Neuronal stem cell (in vitro differentiated cells): Measurements from ENCODE around the gene NRF1.

Experiments used
- DNase-seq: peaks from one replicate; pipeline ENCODE4 v3.0.0-alpha.2; 2013; ENCODE audit warnings: low spot score
- H2AFZ ChIP-seq: one replicate; pipeline ENCODE4 v1.6.1; 2013; ENCODE audit warnings: mild to moderate bottlenecking, low read length, inconsistent platforms
- H2AK5ac ChIP-seq: 2 replicates; pipeline ENCODE4 v1.6.1; 2013; ENCODE audit warnings: low read depth, mild to moderate bottlenecking, inconsistent platforms, low read length, moderate library complexity, mixed read lengths
- H2BK120ac ChIP-seq: 2 replicates; pipeline ENCODE4 v1.6.1; 2013; ENCODE audit warnings: low read depth, mild to moderate bottlenecking, inconsistent platforms, low read length, moderate library complexity, mixed read lengths
- H2BK12ac ChIP-seq: one replicate; pipeline ENCODE4 v1.6.1; 2013; ENCODE audit warnings: low read length, inconsistent platforms
- H2BK15ac ChIP-seq: 2 replicates; pipeline ENCODE4 v1.6.1; 2013; ENCODE audit warnings: mild to moderate bottlenecking, low read length, inconsistent platforms, mixed read lengths
- H2BK5ac ChIP-seq: one replicate; pipeline ENCODE4 v1.6.1; 2013; ENCODE audit warnings: inconsistent platforms, mild to moderate bottlenecking, low read length, moderate library complexity
- H3K14ac ChIP-seq: one replicate; pipeline ENCODE4 v1.6.1; 2013; ENCODE audit warnings: low read length, inconsistent platforms
- H3K18ac ChIP-seq: 2 replicates; pipeline ENCODE4 v1.6.1; 2013; ENCODE audit warnings: low read length, inconsistent platforms
- H3K23ac ChIP-seq: 2 replicates; pipeline ENCODE4 v1.6.1; 2013; ENCODE audit warnings: low read depth, mild to moderate bottlenecking, mixed read lengths, low read length, inconsistent platforms; ENCODE audit not compliant: poor library complexity
- H3K27ac ChIP-seq: replicated peaks from 3 replicates; pipeline ENCODE4 v1.5.1; 2013; ENCODE audit warnings: low read length, inconsistent platforms
- H3K27me3 ChIP-seq, 3 experiments: 2 replicates each; pipeline ENCODE4 v1.6.1; 2013; ENCODE audit warnings: low read length in 3 of 3, mild to moderate bottlenecking in 2 of 3, inconsistent platforms in 1 of 3, low read depth in 1 of 3, mixed read lengths in 1 of 3, moderate library complexity in 1 of 3; ENCODE audit not compliant: control insufficient read depth in 3 of 3, insufficient read depth in 3 of 3
- H3K36me3 ChIP-seq, 2 donors: replicated peaks in 1 of 2; 2 replicates each; pipeline ENCODE4 v1.6.1; 2013; ENCODE audit warnings: low read length in 2 of 2; ENCODE audit not compliant: control insufficient read depth in 2 of 2, insufficient read depth in 2 of 2
- H3K4ac ChIP-seq: 2 replicates; pipeline ENCODE4 v1.6.1; 2013; ENCODE audit warnings: inconsistent platforms, mild to moderate bottlenecking, low read length, moderate library complexity
- H3K4me1 ChIP-seq, 2 donors: 1 replicate in 1 of 2; 2 replicates in 1 of 2; pipeline ENCODE4 v1.6.1; 2013; ENCODE audit warnings: low read length in 2 of 2, low read depth in 1 of 2; ENCODE audit not compliant: control insufficient read depth in 2 of 2, insufficient read depth in 1 of 2
- H3K4me2 ChIP-seq: one replicate; pipeline ENCODE4 v1.6.1; 2013; ENCODE audit warnings: mild to moderate bottlenecking, low read length, inconsistent platforms; ENCODE audit not compliant: insufficient read depth, poor library complexity, severe bottlenecking
- H3K4me3 ChIP-seq, 2 donors: 2 replicates each; pipeline ENCODE4 v1.5.1; 2013; ENCODE audit warnings: low read length in 2 of 2, mild to moderate bottlenecking in 2 of 2, inconsistent platforms in 1 of 2, moderate library complexity in 1 of 2
- H3K79me1 ChIP-seq: one replicate; pipeline ENCODE4 v1.6.1; 2013; ENCODE audit warnings: low read depth, mild to moderate bottlenecking, inconsistent platforms, low read length, moderate library complexity
- H3K9ac ChIP-seq: one replicate; pipeline ENCODE4 v1.6.1; 2013; ENCODE audit warnings: mild to moderate bottlenecking, low read depth, low read length, inconsistent platforms; ENCODE audit not compliant: poor library complexity
- H3K9me3 ChIP-seq, 2 donors: replicated peaks in 1 of 2; 2 replicates each; pipeline versions ENCODE3 to v1.6.1; 2013; ENCODE audit warnings: low read length in 2 of 2, mild to moderate bottlenecking in 2 of 2, inconsistent platforms in 1 of 2, low read depth in 1 of 2, mixed read lengths in 1 of 2, moderate library complexity in 1 of 2; ENCODE audit not compliant: control insufficient read depth in 2 of 2, insufficient read depth in 1 of 2
- H4K8ac ChIP-seq: one replicate; pipeline ENCODE4 v1.6.1; 2013; ENCODE audit warnings: low read depth, mild to moderate bottlenecking, inconsistent platforms, low read length, moderate library complexity
- H4K91ac ChIP-seq: one replicate; pipeline ENCODE4 v1.6.1; 2013; ENCODE audit warnings: low read length, low read depth, mild to moderate bottlenecking, inconsistent platforms; ENCODE audit not compliant: poor library complexity
- WGBS, 2 donors: extraction: QIAGEN DNeasy Blood & Tissue Kit; methylation state at CpG; one replicate each; pipeline ENCODE4 v1.1.7; 2013; ENCODE audit warnings: missing lambda C conversion rate in 2 of 2, mixed read lengths in 1 of 2; ENCODE audit not compliant: insufficient read length in 2 of 2, insufficient replicate concordance in 1 of 2; ENCODE audit errors: extremely low coverage in 2 of 2; 5-methylcytosine and 5-hydroxymethylcytosine counted together

The NRF1 gene

DNA sequence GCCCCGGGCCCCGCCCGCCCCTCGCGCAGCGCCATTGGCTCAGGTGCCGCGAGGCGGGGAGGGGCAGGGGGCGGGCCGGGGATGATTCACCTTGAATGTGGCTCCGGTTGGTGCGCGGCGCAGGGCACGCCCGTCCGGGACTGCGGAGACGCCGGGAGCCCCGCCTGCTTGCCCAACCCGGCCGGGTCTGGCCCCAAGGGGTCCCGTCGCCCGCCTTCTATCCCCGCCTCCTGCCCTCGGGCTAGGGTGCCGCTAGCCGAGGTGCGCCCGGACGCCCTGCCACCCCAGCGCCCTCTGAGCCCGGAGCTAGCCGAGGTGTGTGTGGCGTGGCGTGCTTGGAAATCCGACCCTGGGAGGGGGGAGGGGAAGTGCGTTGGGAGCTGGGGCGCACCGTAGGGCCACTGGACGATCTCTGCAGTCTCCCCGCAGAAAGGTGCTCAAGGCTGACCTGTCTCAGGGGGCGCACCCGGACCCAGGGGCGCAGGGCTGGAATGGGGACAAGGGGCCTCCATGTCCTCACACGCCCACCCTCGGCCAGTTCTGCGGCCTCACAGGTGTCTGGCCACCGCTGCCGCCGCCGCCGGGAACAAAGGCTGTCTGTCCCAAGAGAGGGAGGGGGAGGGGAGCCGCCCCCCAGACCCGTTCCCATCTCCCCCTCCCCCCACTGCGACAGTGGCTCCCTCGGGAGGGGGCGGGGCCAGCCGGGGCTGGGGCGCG, 168.9 kb downstream of the NRF1 start:
- no peak overlapping the region for H3K4ac ChIP-seq
- no peak overlapping the region for H4K8ac ChIP-seq
- H2BK15ac ChIP-seq = no peak overlapping the region
- H4K91ac ChIP-seq = no peak overlapping the region
- H2BK120ac ChIP-seq = no peak overlapping the region
- H3K36me3 ChIP-seq = no peaks in the 10 kb centered on the region
- no peak overlapping the region for H2BK5ac ChIP-seq
- peak overlapping the region; percentile 94 for H3K23ac ChIP-seq
- DNase-seq = peak; percentile 48
- peaks cover 8% of the 10 kb centered on the region in 2 donors for H3K9me3 ChIP-seq
- H3K4me1 ChIP-seq = peaks cover 2 to 12% of the 10 kb centered on the region in 2 donors
- H3K14ac ChIP-seq = no peak overlapping the region
- no peaks in the 10 kb centered on the region for H3K79me1 ChIP-seq
- peak overlapping the region; percentile 81 for H2BK12ac ChIP-seq
- peak overlapping the region; percentile 81 for H2AFZ ChIP-seq
- H3K4me3 ChIP-seq = peak overlapping the region in 1 of 2 donors; percentile 53
- peaks cover 75 to 99% (median 98%) of the 10 kb centered on the region in 3 experiments for H3K27me3 ChIP-seq
- no peak overlapping the region for H3K27ac ChIP-seq
- peak overlapping the region; percentile 81 for H2AK5ac ChIP-seq
- peak overlapping the region; percentile 84 for H3K18ac ChIP-seq
- peak overlapping the region; percentile 82 for H3K9ac ChIP-seq
- no CpG with 5 or more reads among the region's 64 CpGs for WGBS, 2 donors
- H3K4me2 ChIP-seq = peak overlapping the region; percentile 91

DNA sequence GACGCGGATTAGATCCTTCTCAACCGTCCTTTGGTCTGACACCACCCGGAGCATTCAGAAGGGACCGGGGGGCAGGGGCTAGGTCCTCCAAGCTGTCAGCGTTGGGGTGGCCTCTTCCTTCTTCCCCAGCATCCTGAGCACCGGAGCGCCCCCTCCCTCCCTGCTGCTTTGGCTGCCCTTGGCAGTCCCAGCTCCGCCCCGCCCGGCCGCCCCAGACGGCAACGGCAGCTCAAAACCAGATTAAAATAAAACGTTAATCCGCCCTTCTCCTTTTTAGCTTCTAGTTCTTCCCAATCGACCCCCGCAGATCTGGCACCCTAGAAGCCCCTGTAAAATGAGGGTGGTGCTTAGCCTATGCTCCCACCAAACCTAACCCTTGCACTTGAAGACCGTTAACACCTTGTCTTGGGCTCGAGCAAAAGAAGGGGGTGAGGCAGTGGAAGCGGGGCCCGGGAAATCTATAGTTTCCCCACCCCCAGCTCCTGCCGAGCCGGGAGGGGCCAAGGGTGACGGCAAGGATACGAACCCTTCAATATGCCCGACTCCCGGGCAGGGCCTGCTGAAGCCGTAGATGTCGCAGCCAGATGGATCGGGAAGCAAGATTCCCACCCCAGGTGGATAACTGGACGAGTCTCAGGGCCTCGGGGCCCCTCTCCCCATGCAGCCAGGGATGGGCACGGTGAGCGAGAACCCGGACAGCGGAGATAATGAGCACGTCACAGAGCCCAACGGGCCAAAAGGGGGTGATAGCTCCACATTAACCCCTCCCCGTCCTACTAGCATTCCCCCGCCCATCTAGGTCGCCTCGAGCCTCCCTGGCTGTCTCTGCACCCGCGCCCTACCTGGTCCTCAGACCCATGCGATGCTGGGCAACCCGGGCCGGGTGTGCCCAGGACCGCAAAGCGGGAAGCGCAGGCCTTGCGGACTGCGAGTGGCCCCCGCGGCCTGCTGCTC, 169.7 kb downstream of the NRF1 start:
- H3K18ac ChIP-seq = peak overlapping the region; percentile 20
- H2BK120ac ChIP-seq = no peak overlapping the region
- H3K27ac ChIP-seq = no peak overlapping the region
- peak; percentile 26 for DNase-seq
- no CpG with 5 or more reads among the region's 55 CpGs for WGBS, 2 donors
- H3K4me2 ChIP-seq = peak overlapping the region; percentile 91
- H2BK12ac ChIP-seq = no peak overlapping the region
- no peak overlapping the region for H4K91ac ChIP-seq
- no peak overlapping the region for H2BK15ac ChIP-seq
- H4K8ac ChIP-seq = no peak overlapping the region
- no peak overlapping the region for H3K14ac ChIP-seq
- peaks cover 2 to 17% of the 10 kb centered on the region in 2 donors for H3K4me1 ChIP-seq
- peak overlapping the region; percentile 71 for H2AK5ac ChIP-seq
- H3K27me3 ChIP-seq = peaks cover 81 to 99% (median 99%) of the 10 kb centered on the region in 3 experiments
- H2BK5ac ChIP-seq = no peak overlapping the region
- H3K79me1 ChIP-seq = no peaks in the 10 kb centered on the region
- H3K9me3 ChIP-seq = peaks cover 5 to 6% of the 10 kb centered on the region in 2 donors
- H3K4ac ChIP-seq = no peak overlapping the region
- H3K36me3 ChIP-seq = no peaks in the 10 kb centered on the region
- H3K9ac ChIP-seq = no peak overlapping the region
- H2AFZ ChIP-seq = peak overlapping the region; percentile 29
- H3K23ac ChIP-seq = peak overlapping the region; percentile 17
- H3K4me3 ChIP-seq = no peak overlapping the region

DNA sequence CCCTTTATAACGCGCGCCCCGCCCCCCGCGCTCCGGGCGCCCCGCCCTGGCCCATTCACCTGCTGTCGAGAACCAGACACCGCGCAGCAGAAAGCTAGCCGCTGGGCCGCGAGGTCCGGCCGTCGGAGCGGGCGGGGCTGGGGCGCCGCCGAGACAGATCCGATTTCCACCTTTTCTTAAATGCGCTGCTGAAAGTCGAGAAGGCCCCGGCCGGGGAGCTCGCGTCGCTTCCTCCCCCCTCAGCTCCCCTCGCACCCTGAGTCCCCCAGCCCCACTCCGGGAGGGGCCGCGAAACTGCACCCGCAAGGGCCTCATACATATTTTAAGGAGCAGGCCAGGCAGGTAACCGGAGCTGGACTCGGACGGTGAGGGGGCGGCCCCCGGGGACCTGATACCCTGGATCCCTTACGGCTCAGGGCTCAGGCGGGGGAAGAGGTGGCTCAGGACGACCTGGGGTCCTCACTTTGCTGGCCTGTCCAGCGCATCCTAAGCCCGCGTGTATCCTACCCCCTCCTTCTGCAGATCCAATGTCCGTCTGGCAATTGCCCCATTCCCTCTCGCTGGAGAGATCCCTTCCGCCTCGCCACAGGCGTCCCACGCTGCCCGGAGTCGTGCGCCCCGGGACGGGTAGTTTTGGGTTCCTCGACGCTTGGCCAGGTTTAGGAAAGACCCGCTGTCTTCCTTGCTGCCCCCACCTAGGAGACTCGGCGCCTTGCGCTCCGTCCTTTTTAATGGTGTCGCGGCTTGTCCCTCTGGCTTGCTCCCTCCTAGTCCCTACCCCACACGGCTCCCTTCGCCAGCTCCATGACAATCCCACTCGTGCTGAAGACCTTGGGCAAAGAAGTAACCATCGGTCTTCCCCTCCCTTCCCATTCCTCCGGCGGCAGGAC, 170.7 kb downstream of the NRF1 start:
- H2AK5ac ChIP-seq = peak overlapping the region; percentile 71
- no peaks in the 10 kb centered on the region for H3K36me3 ChIP-seq
- H2BK120ac ChIP-seq = no peak overlapping the region
- H3K18ac ChIP-seq = peak overlapping the region; percentile 74
- H2AFZ ChIP-seq = peak overlapping the region; percentile 29
- H3K4ac ChIP-seq = no peak overlapping the region
- H4K91ac ChIP-seq = no peak overlapping the region
- no peak overlapping the region for H4K8ac ChIP-seq
- H3K9ac ChIP-seq = no peak overlapping the region
- peaks cover 3 to 6% of the 10 kb centered on the region in 2 donors for H3K9me3 ChIP-seq
- DNase-seq = peak; percentile 29
- H2BK15ac ChIP-seq = peak overlapping the region; percentile 19
- H3K79me1 ChIP-seq = no peaks in the 10 kb centered on the region
- H3K4me1 ChIP-seq = peaks cover 2 to 17% of the 10 kb centered on the region in 2 donors
- H3K4me2 ChIP-seq = peak overlapping the region; percentile 14
- H3K27me3 ChIP-seq = peaks cover 79 to 99% (median 98%) of the 10 kb centered on the region in 3 experiments
- H3K27ac ChIP-seq = no peak overlapping the region
- H3K4me3 ChIP-seq = peak overlapping the region in 1 of 2 donors; percentile 26
- H2BK12ac ChIP-seq = no peak overlapping the region
- H3K23ac ChIP-seq = peak overlapping the region; percentile 6
- H2BK5ac ChIP-seq = no peak overlapping the region
- no CpG with 5 or more reads among the region's 73 CpGs for WGBS, 2 donors
- no peak overlapping the region for H3K14ac ChIP-seq
